H9 (cell line): ENCODE measurements around the gene GPR83. TPM values are rescaled to one million over a fixed set of nuclear protein-coding genes. Genes with fewer than 3 reads are reported as not detected.

ENCODE experiments used
- DNase-seq: peaks from one replicate; pipeline ENCODE4 v3.0.0-alpha.2; 2017
- H2AFZ ChIP-seq: one replicate; pipeline ENCODE4 v1.6.1; 2013; ENCODE audit warnings: mild to moderate bottlenecking, low read length, control low read depth, moderate library complexity
- H2AK5ac ChIP-seq: 2 replicates; pipeline ENCODE4 v1.6.1; 2013; ENCODE audit warnings: low read length, control low read depth, mixed read lengths; ENCODE audit not compliant: insufficient read length
- H2BK120ac ChIP-seq: one replicate; pipeline ENCODE4 v1.6.1; 2013; ENCODE audit warnings: low read depth, mild to moderate bottlenecking, low read length, control low read depth, inconsistent platforms; ENCODE audit not compliant: poor library complexity, severe bottlenecking
- H2BK12ac ChIP-seq: 2 replicates; pipeline ENCODE4 v1.6.1; 2013; ENCODE audit warnings: low read length, control low read depth, mixed read lengths, low read depth; ENCODE audit not compliant: insufficient read length
- H2BK15ac ChIP-seq: 2 replicates; pipeline ENCODE4 v1.6.1; 2013; ENCODE audit warnings: low read depth, low read length, control low read depth
- H2BK20ac ChIP-seq: one replicate; pipeline ENCODE4 v1.6.1; 2013; ENCODE audit warnings: low read depth, mild to moderate bottlenecking, low read length, control low read depth, inconsistent platforms; ENCODE audit not compliant: poor library complexity, severe bottlenecking
- H2BK5ac ChIP-seq: 2 replicates; pipeline ENCODE4 v1.6.1; 2013; ENCODE audit warnings: low read length, control low read depth, mixed read lengths; ENCODE audit not compliant: insufficient read length
- H3K14ac ChIP-seq: 2 replicates; pipeline ENCODE4 v1.6.1; 2013; ENCODE audit warnings: low read length, control low read depth; ENCODE audit not compliant: insufficient read depth
- H3K18ac ChIP-seq: 2 replicates; pipeline ENCODE4 v1.6.1; 2013; ENCODE audit warnings: low read depth, mild to moderate bottlenecking, mixed read lengths, low read length, control low read depth; ENCODE audit not compliant: insufficient read length
- H3K23ac ChIP-seq: 2 replicates; pipeline ENCODE4 v1.6.1; 2013; ENCODE audit warnings: low read length, control low read depth, mixed read lengths, low read depth; ENCODE audit not compliant: insufficient read length
- H3K23me2 ChIP-seq: 2 replicates; pipeline ENCODE4 v1.6.1; 2013; ENCODE audit warnings: low read depth, mild to moderate bottlenecking, mixed read lengths, low read length, control low read depth; ENCODE audit not compliant: insufficient read length, poor library complexity, severe bottlenecking
- H3K27ac ChIP-seq: 2 replicates; pipeline ENCODE4 v1.5.1; 2013; ENCODE audit warnings: low read length, control low read depth, mixed read lengths, low read depth; ENCODE audit not compliant: insufficient read length
- H3K27me3 ChIP-seq: 2 replicates; pipeline ENCODE4 v1.6.1; 2013; ENCODE audit warnings: low read length, control low read depth, inconsistent platforms; ENCODE audit not compliant: insufficient read depth
- H3K4ac ChIP-seq: 2 replicates; pipeline ENCODE4 v1.6.1; 2013; ENCODE audit warnings: low read depth, mild to moderate bottlenecking, control low read depth, inconsistent platforms, low read length, moderate library complexity
- H3K4me1 ChIP-seq: 2 replicates; pipeline ENCODE4 v1.6.1; 2013; ENCODE audit warnings: low read length, control low read depth, inconsistent platforms; ENCODE audit not compliant: insufficient read depth
- H3K4me2 ChIP-seq: 2 replicates; pipeline ENCODE4 v1.6.1; 2013; ENCODE audit warnings: low read length, control low read depth, mixed read lengths; ENCODE audit not compliant: insufficient read length, insufficient read depth
- H3K56ac ChIP-seq: 2 replicates; pipeline ENCODE4 v1.6.1; 2013; ENCODE audit warnings: low read depth, mild to moderate bottlenecking, mixed read lengths, low read length, control low read depth; ENCODE audit not compliant: insufficient read length
- H3K79me1 ChIP-seq: 2 replicates; pipeline ENCODE4 v1.6.1; 2013; ENCODE audit warnings: low read depth, mild to moderate bottlenecking, moderate library complexity, low read length, control low read depth, inconsistent platforms; ENCODE audit not compliant: insufficient read depth, poor library complexity, severe bottlenecking
- H3K79me2 ChIP-seq: 2 replicates; pipeline ENCODE4 v1.6.1; 2013; ENCODE audit warnings: low read length, control low read depth, inconsistent platforms; ENCODE audit not compliant: insufficient read depth
- H3K9ac ChIP-seq: 2 replicates; pipeline ENCODE4 v1.6.1; 2013; ENCODE audit warnings: low read length, control low read depth, mixed read lengths; ENCODE audit not compliant: insufficient read length; ENCODE audit errors: extremely low read depth
- H3K9me3 ChIP-seq: one replicate; pipeline ENCODE4 v1.6.1; 2013; ENCODE audit warnings: low read depth, low read length, inconsistent platforms; ENCODE audit not compliant: control insufficient read depth
- H3T11ph ChIP-seq: one replicate; pipeline ENCODE4 v1.6.1; 2013; ENCODE audit warnings: mild to moderate bottlenecking, low read length, control low read depth, inconsistent platforms
- H4K20me1 ChIP-seq: one replicate; pipeline ENCODE4 v1.6.1; 2013; ENCODE audit not compliant: control insufficient read depth, insufficient read length, insufficient read depth
- H4K5ac ChIP-seq: 2 replicates; pipeline ENCODE4 v1.6.1; 2013; ENCODE audit warnings: low read depth, mild to moderate bottlenecking, mixed read lengths, low read length, control low read depth; ENCODE audit not compliant: insufficient read length
- H4K8ac ChIP-seq: replicated peaks from 2 replicates; pipeline ENCODE4 v1.6.1; 2013; ENCODE audit warnings: low read length, control low read depth, mixed read lengths, low read depth; ENCODE audit not compliant: insufficient read length
- H4K91ac ChIP-seq: 2 replicates; pipeline ENCODE4 v1.6.1; 2013; ENCODE audit warnings: low read depth, mild to moderate bottlenecking, moderate library complexity, mixed read lengths, low read length, control low read depth; ENCODE audit not compliant: insufficient read length
- H3K27ac Mint-ChIP-seq, 3 experiments: 2 replicates in 2 of 3; 3 replicates in 1 of 3; pipeline ENCODE4 v1.8.0; 2020 to 2021; ENCODE audit warnings: mixed read lengths in 3 of 3, mild to moderate bottlenecking in 1 of 3, moderate library complexity in 1 of 3
- H3K27me3 Mint-ChIP-seq: 2 replicates; pipeline ENCODE4 v1.8.0; 2021; ENCODE audit warnings: low read depth, mild to moderate bottlenecking, moderate library complexity, mixed read lengths
- H3K36me3 Mint-ChIP-seq, 3 experiments: 2 replicates in 2 of 3; 3 replicates in 1 of 3; pipeline ENCODE4 v1.8.0; 2020 to 2021; ENCODE audit warnings: low read depth in 3 of 3, mixed read lengths in 3 of 3; ENCODE audit not compliant: insufficient read depth in 1 of 3
- H3K4me1 Mint-ChIP-seq, 2 experiments: 2 replicates each; pipeline ENCODE4 v1.8.0; 2020; ENCODE audit warnings: mixed read lengths in 2 of 2
- H3K4me3 Mint-ChIP-seq, 2 experiments: 2 replicates in 1 of 2; 3 replicates in 1 of 2; pipeline ENCODE4 v1.8.0; 2020 to 2021; ENCODE audit warnings: mild to moderate bottlenecking in 2 of 2, mixed read lengths in 2 of 2, moderate library complexity in 1 of 2
- H3K9me3 Mint-ChIP-seq, 2 experiments: 2 replicates in 1 of 2; 3 replicates in 1 of 2; pipeline ENCODE4 v1.8.0; 2020; ENCODE audit warnings: mild to moderate bottlenecking in 2 of 2, mixed read lengths in 2 of 2, moderate library complexity in 1 of 2
- CTCF ChIP-seq: fragments of 200-600 bp; sonication (generic); conservative IDR thresholded peaks from 3 replicates; pipeline ENCODE4 v1.8.0; 2021; ENCODE audit warnings: antibody characterized with exemption, mild to moderate bottlenecking
- WGBS: extraction: QIAGEN DNeasy Blood & Tissue Kit; methylation state at CpG from one replicate; pipeline ENCODE4 v1.1.7; 2013; ENCODE audit warnings: missing lambda C conversion rate, low lambda C conversion rate, mixed read lengths; ENCODE audit not compliant: insufficient read length; ENCODE audit errors: extremely low coverage; 5-methylcytosine and 5-hydroxymethylcytosine counted together
- total RNA-seq: library from RNA; stranded (reverse); gene quantifications from 2 replicates; pipeline ENCODE4 v1.2.1, GENCODE V29; 2021

Gene GPR83
- total RNA-seq, 1 experiment from 2014 or later = not detected

DNA sequence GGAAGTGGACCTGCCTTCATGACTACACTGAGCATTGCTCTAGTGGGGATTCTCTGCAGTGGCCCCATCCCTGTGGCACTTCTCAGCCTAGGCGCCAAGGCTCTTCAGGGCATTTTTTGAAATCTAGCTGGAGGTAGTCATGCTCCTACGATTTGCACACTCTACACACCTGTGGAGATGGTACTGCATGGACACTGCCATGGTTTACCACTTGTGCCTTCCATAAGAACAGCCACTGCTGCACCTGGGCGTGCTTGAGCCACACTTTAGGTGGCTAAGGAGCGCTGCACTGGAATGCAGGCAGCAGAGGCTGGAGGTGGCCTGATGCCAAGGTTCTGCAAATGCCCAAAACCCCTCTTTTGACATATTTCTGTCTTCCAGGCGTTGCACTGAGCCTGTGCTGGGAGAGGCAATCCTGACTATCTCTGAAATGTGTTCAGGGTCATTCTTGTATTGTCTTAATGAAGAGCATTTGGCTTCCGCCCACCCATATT lies 72.6 kb downstream of the GPR83 start:
- H3K27me3 Mint-ChIP-seq = peaks cover 3% of the 10 kb centered on the region
- Histone ChIP-seq H3T11ph (no peak overlapping the region), H3K9ac (no peak overlapping the region), H3K27me3 (no peaks in the 10 kb centered on the region), H3K56ac (no peak overlapping the region), H3K9me3 (no peaks in the 10 kb centered on the region), H3K27ac (no peak overlapping the region), H3K79me2 (no peaks in the 10 kb centered on the region), H2BK20ac (no peak overlapping the region), H2BK15ac (no peak overlapping the region), H4K20me1 (no peaks in the 10 kb centered on the region), H3K18ac (no peak overlapping the region), H3K23me2 (no peaks in the 10 kb centered on the region), H2AK5ac (no peak overlapping the region), H3K4me1 (no peaks in the 10 kb centered on the region), H2BK12ac (no peak overlapping the region), H4K8ac (no peak overlapping the region), H3K4ac (no peak overlapping the region), H2BK5ac (no peak overlapping the region), H2BK120ac (no peak overlapping the region), H3K79me1 (no peaks in the 10 kb centered on the region), H3K4me2 (no peak overlapping the region), H2AFZ (no peak overlapping the region), H4K91ac (no peak overlapping the region), H4K5ac (no peak overlapping the region), H3K23ac (no peak overlapping the region), H3K14ac (no peak overlapping the region)
- no peaks in the 10 kb centered on the region for H3K9me3 Mint-ChIP-seq
- TF ChIP-seq CTCF = no peak
- no peaks in the 10 kb centered on the region for H3K36me3 Mint-ChIP-seq
- H3K4me1 Mint-ChIP-seq = no peaks in the 10 kb centered on the region
- H3K4me3 Mint-ChIP-seq = no peak overlapping the region
- WGBS = no CpG with 5 or more reads among the region's 6 CpGs
- no peak overlapping the region for H3K27ac Mint-ChIP-seq
- DNase-seq = no peak

Other genes starting within 250 kb of the GPR83 start
- not detected in 2 replicates for gene IZUMO1R, start 96.8 kb downstream of the GPR83 start, total RNA-seq
- gene MRE11, start 92.4 kb upstream of the GPR83 start, total RNA-seq = 37.1 and 40.7 TPM in 2 replicates
- 13.8 and 17.0 TPM in 2 replicates for gene ANKRD49, start 92.6 kb upstream of the GPR83 start, total RNA-seq
- not detected in 2 replicates for gene C11orf97, start 111.0 kb upstream of the GPR83 start, total RNA-seq
- 5.3 and 5.4 TPM in 2 replicates for gene FUT4, start 142.5 kb upstream of the GPR83 start, total RNA-seq
- not detected in 2 replicates for gene PIWIL4, start 165.9 kb upstream of the GPR83 start, total RNA-seq